A549 treated with Hydrocortisone at 1 μM for 4 hours (cell line): ENCODE results near the gene PPIP5K1. TPM values are rescaled to one million over a fixed set of nuclear protein-coding genes. Genes with fewer than 3 reads are reported as not detected.

Source experiments
- total RNA-seq: library from RNA; stranded (reverse); fragments of 200-300 nt; extraction: Qiagen RNA extraction; gene quantifications from 5 replicates; pipeline ENCODE4 v1.2.3, GENCODE V29; 2022

The PPIP5K1 gene
- 3.8 to 6.9 TPM (median 5.8 TPM) in 5 replicates for total RNA-seq

GRCh38 chr15:43589778-43590466 is at the start of gene PPIP5K1:
PPIP5K1 (minus strand) TSS chr15:43590208; CDS start chr15:43584504, 5,704 bp downstream.

DNA sequence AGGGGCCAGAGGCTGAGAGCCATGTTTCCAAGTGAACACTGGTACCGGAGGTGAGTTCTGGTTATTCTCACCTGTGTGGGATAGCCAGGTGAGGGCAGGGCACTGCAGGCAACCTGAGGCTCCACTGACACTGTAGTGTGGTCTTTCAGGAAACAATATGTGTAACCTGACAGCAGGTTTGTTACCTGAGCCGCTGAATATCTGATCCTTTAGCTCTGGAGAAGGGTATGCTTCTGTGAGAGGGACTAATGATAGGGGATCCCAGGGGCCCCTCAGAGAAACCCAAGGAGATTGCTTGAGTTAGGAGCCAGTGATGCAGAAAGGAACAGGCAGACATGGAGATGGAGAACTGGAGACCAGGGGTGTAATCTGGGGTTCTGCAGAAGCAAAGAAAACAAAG is 28.7 kb upstream of the PPIP5K1 start, which contains the start of gene STRC:
TSS of gene STRC (minus strand) at position 101 of the 400 bp plus-strand sequence. CDS start at position 23, 78 bp downstream.

DNA sequence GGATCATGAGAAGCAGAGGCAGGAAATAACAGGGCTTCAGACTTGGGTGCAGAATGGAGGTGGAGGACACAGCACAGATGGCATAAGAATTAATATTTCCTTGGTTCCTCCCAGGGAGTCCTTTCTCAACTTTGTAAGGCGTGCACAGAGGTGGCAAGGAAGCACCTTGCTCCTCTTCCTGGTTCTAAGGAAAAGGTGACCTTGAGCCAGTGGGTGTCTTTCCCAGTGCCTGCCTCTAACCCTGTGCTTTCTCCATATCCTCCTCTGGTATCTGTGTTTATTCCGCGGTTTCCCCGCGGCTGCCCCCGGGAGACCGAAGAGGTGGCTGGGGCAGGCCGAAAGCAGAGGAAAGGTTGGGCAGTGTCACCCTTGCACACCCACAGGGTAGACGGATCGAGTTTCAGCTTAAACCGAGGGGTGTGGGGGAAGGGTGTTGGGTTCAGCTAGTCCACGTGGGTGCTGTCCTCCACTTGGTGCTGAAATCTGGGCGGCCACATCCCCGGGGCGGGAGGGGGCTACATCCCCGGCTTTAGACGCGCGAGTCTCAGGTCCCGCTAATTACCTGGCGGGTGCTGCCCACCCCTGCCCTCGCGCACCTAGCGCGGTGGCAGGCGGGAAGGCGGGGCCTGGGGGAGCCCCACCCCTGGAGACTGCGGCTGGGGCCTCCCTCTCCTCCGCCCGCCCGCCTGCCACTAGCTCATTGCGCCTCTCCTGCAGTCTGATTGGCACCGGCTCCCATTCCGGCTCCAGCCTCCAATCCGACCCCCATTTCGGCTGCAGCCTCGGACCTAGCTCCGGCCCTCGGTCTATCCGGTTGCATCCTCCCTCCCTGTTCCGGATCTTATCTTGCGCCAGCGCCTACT is 3.6 kb upstream of the PPIP5K1 start, which contains the start of gene CKMT1B:
TSS of gene CKMT1B (plus strand) at position 700 of the 863 bp plus-strand sequence. CDS start 192 bp downstream, outside the sequence.

GRCh38 chr15:43517354-43518196 is 72.4 kb downstream of the PPIP5K1 start, which contains the start of gene MAP1A:
MAP1A (plus strand) TSS chr15:43517608; CDS start chr15:43521474, 3,866 bp downstream.

DNA sequence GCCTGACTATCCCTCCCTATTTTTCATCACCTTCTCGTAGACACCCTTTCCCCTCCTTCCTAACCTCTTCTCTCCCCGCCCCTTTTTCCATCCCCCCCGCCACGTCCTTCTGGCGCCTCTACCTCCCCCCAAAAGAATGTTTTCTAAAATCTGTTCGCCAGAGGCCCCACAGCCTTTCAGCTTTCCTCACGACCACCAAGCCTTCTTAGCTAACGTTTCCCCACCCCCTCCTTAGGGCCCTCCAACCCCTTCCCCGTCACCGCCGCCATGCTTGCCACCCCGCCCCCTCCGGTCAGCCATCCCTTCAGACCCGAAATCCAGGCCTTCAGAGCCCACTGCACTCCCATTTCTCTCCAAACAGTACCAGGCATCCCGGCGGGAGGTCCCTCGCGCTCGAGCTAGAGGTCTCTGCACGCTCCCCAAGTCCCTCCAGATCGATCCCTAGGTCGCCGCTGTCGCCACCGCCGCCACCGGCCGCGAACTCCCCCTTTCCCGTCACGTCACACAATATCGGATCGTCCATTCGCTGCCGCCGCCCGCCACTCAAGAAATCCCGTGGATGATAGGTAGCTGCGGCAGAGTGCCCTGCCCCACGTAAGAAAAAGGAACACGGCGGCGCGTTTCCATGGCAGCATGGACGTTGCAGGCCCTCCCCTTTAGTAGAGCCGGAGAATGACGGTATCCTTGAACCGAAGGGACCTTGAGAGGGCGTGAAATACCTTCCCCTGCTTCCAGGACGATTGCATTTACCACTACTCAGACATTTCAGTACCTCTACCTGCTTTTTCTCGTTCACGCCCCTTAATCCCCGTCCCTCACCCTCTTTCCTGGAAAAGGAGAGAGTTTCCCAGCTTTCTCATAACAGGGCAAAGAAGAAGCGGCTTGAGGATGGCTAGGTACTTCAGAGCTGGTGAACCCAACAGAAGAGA is 97.1 kb downstream of the PPIP5K1 start, which contains the start of gene TP53BP1:
TSS of gene TP53BP1 (minus strand) at position 484 of the 929 bp plus-strand sequence. CDS start at position 371, 113 bp downstream.

Other genes with a start within 250 kb of the PPIP5K1 start
- 6.7 to 11.6 TPM (median 8.7 TPM) in 5 replicates for gene ZSCAN29, start 219.2 kb downstream of the PPIP5K1 start, total RNA-seq
- 4.7 to 6.8 TPM (median 6.0 TPM) in 5 replicates for gene TUBGCP4, start 219.1 kb downstream of the PPIP5K1 start, total RNA-seq
- 13.6 to 22.8 TPM (median 16.9 TPM) in 5 replicates for gene TP53BP1, start 97.1 kb downstream of the PPIP5K1 start, total RNA-seq
- 0.50 to 0.76 TPM (median 0.60 TPM) in 5 replicates for gene MAP1A, start 72.6 kb downstream of the PPIP5K1 start, total RNA-seq
- 1.9 to 6.3 TPM (median 3.7 TPM) in 5 replicates for gene CKMT1B, start 3.8 kb upstream of the PPIP5K1 start, total RNA-seq
- 0.08 to 0.16 TPM (median 0.11 TPM) in 4 of 5 replicates, not detected in the other for gene STRC, start 28.6 kb upstream of the PPIP5K1 start, total RNA-seq
- gene CATSPER2, start 58.6 kb upstream of the PPIP5K1 start, total RNA-seq = 0.40 to 1.3 TPM (median 0.68 TPM) in 5 replicates
- gene CKMT1A, start 103.7 kb upstream of the PPIP5K1 start, total RNA-seq = 1.7 to 2.8 TPM (median 2.7 TPM) in 5 replicates
- 262 to 365 TPM (median 343 TPM) in 5 replicates for gene PDIA3, start 156.2 kb upstream of the PPIP5K1 start, total RNA-seq
- gene ELL3, start 186.8 kb upstream of the PPIP5K1 start, total RNA-seq = 0.82 to 2.2 TPM (median 1.2 TPM) in 5 replicates
- gene SERF2, start 202.1 kb upstream of the PPIP5K1 start, total RNA-seq = 380 to 723 TPM (median 669 TPM) in 5 replicates
- 0.06 to 0.28 TPM (median 0.08 TPM) in 5 replicates for gene SERINC4, start 210.0 kb upstream of the PPIP5K1 start, total RNA-seq
- gene HYPK, start 210.4 kb upstream of the PPIP5K1 start, total RNA-seq = 3.3 to 7.2 TPM (median 4.3 TPM) in 5 replicates
- 23.7 to 32.4 TPM (median 25.8 TPM) in 5 replicates for gene MFAP1, start 234.5 kb upstream of the PPIP5K1 start, total RNA-seq
- gene WDR76, start 236.8 kb upstream of the PPIP5K1 start, total RNA-seq = 11.3 to 15.4 TPM (median 12.2 TPM) in 5 replicates